Amniotic epithelial cell (primary cell): ENCODE results near the gene UBN1.

Experiments used
- DNase-seq: peaks from one replicate; pipeline ENCODE4 v3.0.0-alpha.2; 2010; ENCODE audit warnings: low read depth

The UBN1 gene

GRCh38 chr16:4825196-4825595 is 22.1 kb upstream of the UBN1 start:
- no peak for DNase-seq

- no peak for DNase-seq
Observed at GRCh38 chr16:4826526-4826925, 20.8 kb upstream of the UBN1 start.

GRCh38 chr16:4826980-4827379 is 20.3 kb upstream of the UBN1 start:
- DNase-seq: no peak

- DNase-seq: no peak
Observed at GRCh38 chr16:4828567-4829321, 18.5 kb upstream of the UBN1 start.

GRCh38 chr16:4830408-4830807 is 16.9 kb upstream of the UBN1 start:
- DNase-seq: no peak

GRCh38 chr16:4831616-4832015 is 15.7 kb upstream of the UBN1 start:
- DNase-seq: no peak

- DNase-seq: no peak
Observed at GRCh38 chr16:4832698-4833343, 14.5 kb upstream of the UBN1 start.

GRCh38 chr16:4833584-4833983 is 13.7 kb upstream of the UBN1 start:
- no peak for DNase-seq

- no peak for DNase-seq
Observed at GRCh38 chr16:4836727-4837126, 10.6 kb upstream of the UBN1 start.

- DNase-seq: no peak
Observed at GRCh38 chr16:4837733-4838501, 9.4 kb upstream of the UBN1 start.

GRCh38 chr16:4839942-4840341 is 7.3 kb upstream of the UBN1 start:
- no peak for DNase-seq

GRCh38 chr16:4840984-4841383 is 6.3 kb upstream of the UBN1 start:
- no peak for DNase-seq

GRCh38 chr16:4846503-4846900 is 779 bp upstream of the UBN1 start:
- DNase-seq: peak; percentile 61

GRCh38 chr16:4847774-4848587 is 700 bp downstream of the UBN1 start:
- DNase-seq: peak; percentile 41

GRCh38 chr16:4850211-4850610 is 2.9 kb downstream of the UBN1 start:
- peak; percentile 39 for DNase-seq

- peak; percentile 13 for DNase-seq
Observed at GRCh38 chr16:4852221-4852872, 5.1 kb downstream of the UBN1 start.

- DNase-seq: peak; percentile 19
Observed at GRCh38 chr16:4855371-4855770, 8.1 kb downstream of the UBN1 start.

GRCh38 chr16:4855804-4856203 is 8.5 kb downstream of the UBN1 start:
- DNase-seq: no peak

- no peak for DNase-seq
Observed at GRCh38 chr16:4859190-4859899, 12.1 kb downstream of the UBN1 start.

- DNase-seq: no peak
Observed at GRCh38 chr16:4859900-4860255, 12.6 kb downstream of the UBN1 start.

- no peak for DNase-seq
Observed at GRCh38 chr16:4860727-4861342, 13.6 kb downstream of the UBN1 start.
